Stomach (tissue), 9 donors: Measurements from ENCODE around the gene PPP1R16B. TPM values are rescaled to one million over a fixed set of nuclear protein-coding genes. Genes with fewer than 3 reads are reported as not detected.
A peak's percentile ranks its signal among the peaks of the same experiment; 100 is the strongest.

Source experiments
- DNase-seq, 2 donors: peaks; one replicate each; pipeline versions ENCODE4 v3.0.0 to v3.0.0-alpha.2; 2013 to 2019
- H3K27ac ChIP-seq, 5 donors: fragments of 200-600 bp in 4 of 5; sonication (generic) in 4 of 5; one replicate each; pipeline ENCODE4 v1.5.1; 2013 to 2019; ENCODE audit warnings: mild to moderate bottlenecking in 1 of 5, moderate library complexity in 1 of 5
- H3K27me3 ChIP-seq, 3 donors: fragments of 200-600 bp; sonication (generic); one replicate each; pipeline ENCODE4 v1.5.1; 2017 to 2019; ENCODE audit warnings: mixed run types in 1 of 3
- H3K36me3 ChIP-seq, 4 donors: fragments of 200-600 bp; sonication (generic); 1 replicate in 3 of 4; 2 replicates in 1 of 4; pipeline ENCODE4 v1.5.1; 2016 to 2019
- H3K4me1 ChIP-seq, 4 donors: fragments of 200-600 bp; sonication (generic); one replicate each; pipeline ENCODE4 v1.5.1; 2016 to 2019
- H3K4me3 ChIP-seq, 4 donors: fragments of 200-600 bp; sonication (generic) in 3 of 4; one replicate each; pipeline ENCODE4 v1.5.1; 2016 to 2019; ENCODE audit warnings: mild to moderate bottlenecking in 1 of 4
- H3K9me3 ChIP-seq, 4 donors: fragments of 200-600 bp; sonication (generic); one replicate each; pipeline ENCODE4 v1.5.1; 2016 to 2019
- EP300 ChIP-seq: sonication (generic); formaldehyde crosslinking; IDR thresholded peaks from one replicate; pipeline ENCODE4 v1.6.1; 2017; ENCODE audit warnings: antibody characterized with exemption
- POLR2A ChIP-seq, 4 donors: fragments of 450-650 bp; IDR thresholded peaks; one replicate each; pipeline ENCODE4 v1.6.1; 2016; ENCODE audit warnings: antibody characterized with exemption in 4 of 4, control low read depth in 2 of 4, mild to moderate bottlenecking in 1 of 4, moderate library complexity in 1 of 4
- POLR2AphosphoS5 ChIP-seq, 3 donors: sonication (generic); formaldehyde crosslinking; IDR thresholded peaks; one replicate each; pipeline ENCODE4 v1.6.1; 2016; ENCODE audit warnings: antibody characterized with exemption in 3 of 3
- WGBS, 5 donors: extraction: QIAGEN DNeasy Blood & Tissue Kit in 3 of 5; methylation state at CpG; one replicate each; pipeline versions ENCODE4 v1.1.5 to v1.1.7; 2013 to 2018; 5-methylcytosine and 5-hydroxymethylcytosine counted together
- intact Hi-C: fragments of 100-400 bp; cut with DNase I; formaldehyde crosslinking; loops from one replicate; pipeline ENCODE4 v1.15.1; 2023; ENCODE audit warnings: low total_unique reads
- polyA plus RNA-seq, 3 donors: library from polyadenylated mRNA; stranded (reverse); fragments of 200-250 nt; gene quantifications; one replicate each; pipeline ENCODE4 v1.2.3, GENCODE V29; 2013
- total RNA-seq, 5 donors: library from RNA; depleted of rRNA; stranded (reverse); fragments of >200 nt; gene quantifications; one replicate each; pipeline versions ENCODE4 v1.1.0 to v1.2.3, GENCODE V29; 2014 to 2016
- TF ChIP-seq, protein P1 (sequence below), 7 experiments: fragments of 450-650 bp in 4 of 7; fragments of 200-600 bp in 3 of 7; sonication (generic) in 3 of 7; IDR thresholded peaks; one replicate each; pipeline ENCODE4 v1.5.1; 2016 to 2019; ENCODE audit warnings: antibody characterized with exemption in 7 of 7, control low read depth in 2 of 7, mild to moderate bottlenecking in 1 of 7
- donor health status: healthy with polysubstance abuse.
- donor health status: Bipolar disorder and iron deficiency.
- donor health status: healthy.

Gene PPP1R16B
- total and polyA plus RNA-seq, 8 donors, result 1.2 to 18.7 (median 6.2) TPM

DNA sequence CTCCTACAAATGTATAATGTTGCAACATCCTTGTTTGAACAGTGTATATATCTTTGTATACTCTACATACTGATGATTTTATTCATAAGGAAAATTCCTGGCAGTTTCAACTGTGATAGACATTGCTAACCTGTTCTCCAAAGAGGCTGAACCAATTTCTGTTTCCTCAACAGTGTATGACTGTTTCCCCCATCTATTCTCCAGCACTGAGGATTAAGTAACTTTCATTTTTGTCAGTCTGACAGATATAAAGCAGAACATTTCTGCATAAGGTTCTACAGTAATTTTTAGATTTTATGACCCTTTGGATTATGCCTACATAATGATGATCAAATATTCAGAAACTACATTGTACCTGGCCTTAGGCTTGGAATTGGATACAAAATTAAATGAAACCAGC is 9.9 kb downstream of the PPP1R16B start:
- Histone ChIP-seq H3K36me3 (no peaks in the 10 kb centered on the region), H3K9me3 (no peaks in the 10 kb centered on the region), H3K4me3 (no peak overlapping the region), H3K27me3 (peaks cover 0 to 41% (median 0%) of the 10 kb centered on the region in 3 donors), H3K4me1 (no peaks in the 10 kb centered on the region), H3K27ac (no peak overlapping the region)
- DNase-seq, result no peak
- intact Hi-C loops, result no loop called here
- TF ChIP-seq EP300, result no peak
- TF ChIP-seq, protein P1, sequence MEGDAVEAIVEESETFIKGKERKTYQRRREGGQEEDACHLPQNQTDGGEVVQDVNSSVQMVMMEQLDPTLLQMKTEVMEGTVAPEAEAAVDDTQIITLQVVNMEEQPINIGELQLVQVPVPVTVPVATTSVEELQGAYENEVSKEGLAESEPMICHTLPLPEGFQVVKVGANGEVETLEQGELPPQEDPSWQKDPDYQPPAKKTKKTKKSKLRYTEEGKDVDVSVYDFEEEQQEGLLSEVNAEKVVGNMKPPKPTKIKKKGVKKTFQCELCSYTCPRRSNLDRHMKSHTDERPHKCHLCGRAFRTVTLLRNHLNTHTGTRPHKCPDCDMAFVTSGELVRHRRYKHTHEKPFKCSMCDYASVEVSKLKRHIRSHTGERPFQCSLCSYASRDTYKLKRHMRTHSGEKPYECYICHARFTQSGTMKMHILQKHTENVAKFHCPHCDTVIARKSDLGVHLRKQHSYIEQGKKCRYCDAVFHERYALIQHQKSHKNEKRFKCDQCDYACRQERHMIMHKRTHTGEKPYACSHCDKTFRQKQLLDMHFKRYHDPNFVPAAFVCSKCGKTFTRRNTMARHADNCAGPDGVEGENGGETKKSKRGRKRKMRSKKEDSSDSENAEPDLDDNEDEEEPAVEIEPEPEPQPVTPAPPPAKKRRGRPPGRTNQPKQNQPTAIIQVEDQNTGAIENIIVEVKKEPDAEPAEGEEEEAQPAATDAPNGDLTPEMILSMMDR (IDR thresholded peaks at IDR 0.05), result no peak
- no peak for TF ChIP-seq POLR2A (IDR thresholded peaks at IDR 0.05)
- no peak for TF ChIP-seq POLR2AphosphoS5 (IDR thresholded peaks at IDR 0.05)

DNA sequence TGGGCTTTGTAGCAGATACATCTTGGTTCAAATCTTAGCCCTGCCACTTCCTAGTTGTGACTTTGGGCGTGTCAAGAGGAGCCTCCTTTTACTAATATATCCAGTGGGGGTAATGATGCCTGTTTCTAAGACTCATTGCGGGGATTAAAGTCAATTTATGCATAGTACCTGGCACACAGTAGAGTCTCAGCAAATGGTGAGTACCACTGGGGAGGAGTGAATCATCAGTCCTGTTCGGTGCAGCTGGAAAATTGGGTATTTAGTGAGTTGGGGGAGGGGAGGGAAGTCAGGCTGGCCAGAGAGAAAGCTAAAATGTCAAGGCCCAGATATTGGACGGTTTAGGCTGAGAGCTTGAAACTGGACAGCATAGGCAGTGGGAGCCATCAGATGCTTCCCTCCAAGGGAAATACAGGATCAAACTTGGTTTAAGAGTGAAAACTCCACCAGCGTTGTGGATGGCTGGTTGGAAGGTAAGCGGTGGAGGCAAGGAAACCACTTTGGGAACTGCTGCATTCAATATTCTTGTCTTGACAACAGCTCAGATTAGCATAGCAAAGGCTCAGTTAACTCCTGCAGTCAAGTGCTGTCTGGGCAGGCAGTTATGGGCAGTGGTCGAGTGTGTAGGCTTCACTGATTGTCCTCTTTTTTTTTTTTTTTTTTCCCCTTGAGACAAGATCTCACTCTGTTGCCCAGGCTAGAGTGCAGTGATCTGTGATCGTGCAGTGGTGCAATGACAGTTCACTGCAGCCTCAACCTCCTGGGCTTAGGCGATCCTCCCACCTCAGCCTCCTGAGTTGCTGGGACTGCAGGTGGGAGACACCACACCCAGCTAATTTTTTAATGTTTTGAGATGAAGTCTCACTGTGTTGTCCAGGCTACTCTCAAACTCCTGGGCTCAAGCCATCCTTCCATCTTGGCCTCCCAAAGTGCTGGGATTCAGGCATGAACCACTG is 12.9 kb downstream of the PPP1R16B start:
- no peak for DNase-seq
- intact Hi-C loops, result no loop called here
- no peak overlapping the region for H3K27ac ChIP-seq
- no peaks in the 10 kb centered on the region for H3K4me1 ChIP-seq
- TF ChIP-seq, protein P1 (IDR thresholded peaks at IDR 0.05), result no peak
- no peak for TF ChIP-seq EP300
- TF ChIP-seq POLR2AphosphoS5 (IDR thresholded peaks at IDR 0.05), result no peak
- TF ChIP-seq POLR2A (IDR thresholded peaks at IDR 0.05), result no peak
- no peak overlapping the region for H3K4me3 ChIP-seq
- H3K27me3 ChIP-seq, result peaks cover 0 to 50% (median 0%) of the 10 kb centered on the region in 3 donors
- H3K9me3 ChIP-seq, result peaks cover 0 to 8% (median 7%) of the 10 kb centered on the region in 4 donors
- no peaks in the 10 kb centered on the region for H3K36me3 ChIP-seq
- WGBS, 5 donors, result 70 to 80% (median 78%) methylated on average over 9 of the region's 9 CpGs

DNA sequence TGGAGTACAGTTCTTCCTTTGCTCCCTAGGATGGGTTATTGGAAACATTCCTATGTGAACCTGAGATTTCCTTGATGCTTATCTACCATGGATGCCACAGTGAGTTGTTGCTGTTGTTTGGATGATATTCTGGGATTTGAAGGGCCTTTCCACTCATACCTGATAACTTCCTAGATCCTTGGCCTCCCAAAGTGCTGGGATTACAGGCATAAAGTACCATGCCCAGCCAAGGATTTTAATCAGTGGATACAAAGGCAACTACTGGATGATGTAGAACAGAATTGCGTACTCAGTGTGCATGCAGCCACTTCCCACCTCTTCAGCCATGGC is 20.0 kb downstream of the PPP1R16B start:
- Histone ChIP-seq H3K4me1 (peaks cover 0 to 15% (median 9%) of the 10 kb centered on the region in 4 donors), H3K27ac (no peak overlapping the region), H3K36me3 (no peaks in the 10 kb centered on the region), H3K9me3 (peaks cover 0 to 8% (median 7%) of the 10 kb centered on the region in 4 donors), H3K4me3 (no peak overlapping the region), H3K27me3 (peaks cover 0 to 28% (median 0%) of the 10 kb centered on the region in 3 donors)
- intact Hi-C loops, result no loop called here
- 57 to 79% (median 73%) methylated on average over 1 of the region's 1 CpG for WGBS, 5 donors
- no peak for TF ChIP-seq POLR2AphosphoS5 (IDR thresholded peaks at IDR 0.05)
- DNase-seq, result no peak

DNA sequence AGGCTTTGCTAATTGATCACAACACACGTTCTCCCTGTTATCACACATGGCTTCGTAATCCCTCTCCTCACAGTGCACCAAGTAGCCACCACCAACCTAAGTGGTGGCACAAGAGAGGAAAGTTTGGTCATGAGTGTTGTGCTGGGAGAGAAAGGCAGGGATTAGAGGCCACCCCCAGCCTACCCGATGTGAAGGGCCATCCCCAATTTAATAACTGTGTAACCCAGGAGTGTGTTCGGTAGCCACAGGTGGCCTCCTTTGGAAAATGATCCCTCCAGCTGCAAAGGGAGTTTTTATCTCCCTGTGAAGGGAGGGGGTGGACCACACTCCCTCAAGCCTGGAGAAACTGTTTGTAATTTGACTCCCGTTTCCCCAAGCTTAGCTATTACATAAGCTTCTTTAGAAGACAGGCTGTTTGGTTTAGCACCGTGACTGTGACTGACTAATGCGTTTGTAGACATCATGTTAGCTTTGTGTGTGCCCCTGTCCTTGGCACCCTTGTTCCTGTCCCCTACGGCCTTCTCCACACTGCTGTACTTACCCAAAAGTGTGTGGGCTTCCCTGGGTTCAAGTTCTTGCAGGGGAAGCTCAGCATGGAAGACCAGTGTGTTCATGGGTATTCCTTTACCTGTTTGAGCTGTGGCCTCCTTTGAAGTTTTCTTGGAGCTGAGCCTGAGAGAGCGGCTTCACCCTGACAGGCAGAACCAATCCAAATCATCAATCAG is 20.6 kb downstream of the PPP1R16B start:
- peak in 1 of 2 donors; percentile 59 for DNase-seq
- Histone ChIP-seq H3K4me3 (no peak overlapping the region), H3K36me3 (no peaks in the 10 kb centered on the region), H3K9me3 (peaks cover 0 to 5% (median 5%) of the 10 kb centered on the region in 4 donors), H3K4me1 (peaks cover 0 to 15% (median 9%) of the 10 kb centered on the region in 4 donors), H3K27ac (no peak overlapping the region), H3K27me3 (peaks cover 0 to 24% (median 0%) of the 10 kb centered on the region in 3 donors)
- intact Hi-C loops, result no loop called here
- 12 to 24% (median 20%) methylated on average over 9 of the region's 9 CpGs for WGBS, 5 donors
- TF ChIP-seq POLR2A (IDR thresholded peaks at IDR 0.05), result no peak
- TF ChIP-seq, protein P1 (IDR thresholded peaks at IDR 0.05), result no peak
- no peak for TF ChIP-seq EP300
- no peak for TF ChIP-seq POLR2AphosphoS5 (IDR thresholded peaks at IDR 0.05)
